Transverse colon (tissue), 4 donors: ENCODE data around the gene TRAF2.

Experiments
- CTCF ChIP-seq, 5 experiments: fragments of 200-600 bp in 3 of 5; fragments of 450-650 bp in 2 of 5; sonication (generic) in 3 of 5; IDR thresholded peaks; 1 replicate in 2 of 5; 2 replicates in 3 of 5; pipeline ENCODE4 v1.5.1; 2016 to 2017; ENCODE audit warnings: antibody characterized with exemption in 5 of 5, inconsistent platforms in 3 of 5, mild to moderate bottlenecking in 2 of 5, moderate library complexity in 1 of 5
- EP300 ChIP-seq: sonication (generic); formaldehyde crosslinking; IDR thresholded peaks from one replicate; pipeline ENCODE4 v1.6.1; 2017; ENCODE audit warnings: antibody characterized with exemption, low read depth
- POLR2A ChIP-seq: fragments of 450-650 bp; IDR thresholded peaks from one replicate; pipeline ENCODE4 v1.6.1; 2016; ENCODE audit warnings: antibody characterized with exemption, mild to moderate bottlenecking, moderate library complexity
- POLR2AphosphoS5 ChIP-seq, 3 donors: sonication (generic); formaldehyde crosslinking; IDR thresholded peaks; one replicate each; pipeline ENCODE4 v1.6.1; 2016; ENCODE audit warnings: antibody characterized with exemption in 3 of 3

GRCh38 chr9:136913701-136914438 lies 27.6 kb downstream of the TRAF2 start:
- TF ChIP-seq CTCF (IDR thresholded peaks at IDR 0.05) (no peak), POLR2AphosphoS5 (IDR thresholded peaks at IDR 0.05) (no peak), POLR2A (no peak), EP300 (no peak)
